HepG2 (cell line): Measurements from ENCODE around the gene NUTF2.

ENCODE experiments used
- JUND ChIP-seq: sonication (generic); formaldehyde crosslinking; IDR thresholded peaks from 2 replicates; pipeline ENCODE4 v1.8.0; 2022; ENCODE audit warnings: mild to moderate bottlenecking, missing genetic modification reagents
- KDM4B ChIP-seq: sonication (generic); formaldehyde crosslinking; IDR thresholded peaks from 2 replicates; pipeline ENCODE4 v1.4.0; 2020; ENCODE audit warnings: missing genetic modification reagents
- POLR2AphosphoS5 ChIP-seq: IDR thresholded peaks from 2 replicates; pipeline ENCODE4 v1.6.1; 2012; ENCODE audit warnings: low read depth, low read length
- ZNF547 ChIP-seq: sonication (generic); formaldehyde crosslinking; IDR thresholded peaks from 2 replicates; pipeline ENCODE4 v1.5.1; 2020; ENCODE audit warnings: mild to moderate bottlenecking, missing genetic modification reagents
- TF ChIP-seq, protein P1 (sequence below): sonication (generic); formaldehyde crosslinking; IDR thresholded peaks from 2 replicates; pipeline ENCODE4 v1.5.0; 2020; ENCODE audit warnings: mild to moderate bottlenecking, missing genetic modification reagents, moderate library complexity
- TF ChIP-seq, protein P2 (sequence below), 2 experiments: sonication (generic) in 1 of 2; formaldehyde crosslinking in 1 of 2; IDR thresholded peaks; 2 replicates each; pipeline versions ENCODE4 v1.5.1 to v1.6.1; 2011 to 2020; ENCODE audit warnings: borderline replicate concordance in 1 of 2, low read depth in 1 of 2, low read length in 1 of 2, mild to moderate bottlenecking in 1 of 2, missing genetic modification reagents in 1 of 2, moderate library complexity in 1 of 2
- TF ChIP-seq, protein P3 (sequence below), 2 experiments: fragments of 450-650 bp in 1 of 2; sonication (generic) in 1 of 2; formaldehyde crosslinking; IDR thresholded peaks; 2 replicates each; pipeline versions ENCODE4 v1.5.0 to v1.8.0; 2020 to 2022; ENCODE audit warnings: mild to moderate bottlenecking in 1 of 2, missing genetic modification reagents in 1 of 2
- TF ChIP-seq, protein P4 (sequence below): sonication (generic); formaldehyde crosslinking; IDR thresholded peaks from 2 replicates; pipeline ENCODE4 v1.4.0; 2020; ENCODE audit warnings: missing genetic modification reagents

DNA sequence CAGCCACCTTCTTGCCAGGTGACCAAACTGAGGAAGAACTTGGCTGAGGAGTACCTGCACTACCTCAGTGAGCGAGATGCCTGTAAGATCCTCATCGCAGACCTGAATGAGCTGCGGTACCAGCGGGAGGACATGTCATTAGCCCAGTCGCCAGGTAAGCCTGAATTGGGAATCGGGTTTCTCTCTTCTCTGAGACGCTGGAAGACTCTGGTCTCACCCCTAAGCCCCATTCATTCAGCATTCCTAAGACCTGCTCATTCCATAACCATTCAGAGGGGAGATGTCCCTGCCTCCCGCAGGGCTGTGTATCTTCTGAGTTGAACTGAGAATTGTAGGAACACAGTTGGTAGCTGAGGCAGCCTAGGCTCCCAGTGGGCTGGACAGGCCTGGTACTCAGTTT, 21.6 kb upstream of the NUTF2 start:
- no peak for TF ChIP-seq KDM4B (CRISPR knock-in tag)
- TF ChIP-seq, protein P1, sequence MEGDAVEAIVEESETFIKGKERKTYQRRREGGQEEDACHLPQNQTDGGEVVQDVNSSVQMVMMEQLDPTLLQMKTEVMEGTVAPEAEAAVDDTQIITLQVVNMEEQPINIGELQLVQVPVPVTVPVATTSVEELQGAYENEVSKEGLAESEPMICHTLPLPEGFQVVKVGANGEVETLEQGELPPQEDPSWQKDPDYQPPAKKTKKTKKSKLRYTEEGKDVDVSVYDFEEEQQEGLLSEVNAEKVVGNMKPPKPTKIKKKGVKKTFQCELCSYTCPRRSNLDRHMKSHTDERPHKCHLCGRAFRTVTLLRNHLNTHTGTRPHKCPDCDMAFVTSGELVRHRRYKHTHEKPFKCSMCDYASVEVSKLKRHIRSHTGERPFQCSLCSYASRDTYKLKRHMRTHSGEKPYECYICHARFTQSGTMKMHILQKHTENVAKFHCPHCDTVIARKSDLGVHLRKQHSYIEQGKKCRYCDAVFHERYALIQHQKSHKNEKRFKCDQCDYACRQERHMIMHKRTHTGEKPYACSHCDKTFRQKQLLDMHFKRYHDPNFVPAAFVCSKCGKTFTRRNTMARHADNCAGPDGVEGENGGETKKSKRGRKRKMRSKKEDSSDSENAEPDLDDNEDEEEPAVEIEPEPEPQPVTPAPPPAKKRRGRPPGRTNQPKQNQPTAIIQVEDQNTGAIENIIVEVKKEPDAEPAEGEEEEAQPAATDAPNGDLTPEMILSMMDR (CRISPR knock-in tag) = no peak
- no peak for TF ChIP-seq POLR2AphosphoS5
- no peak for TF ChIP-seq JUND (CRISPR knock-in tag)
- TF ChIP-seq ZNF547 = no peak
- TF ChIP-seq, protein P2, sequence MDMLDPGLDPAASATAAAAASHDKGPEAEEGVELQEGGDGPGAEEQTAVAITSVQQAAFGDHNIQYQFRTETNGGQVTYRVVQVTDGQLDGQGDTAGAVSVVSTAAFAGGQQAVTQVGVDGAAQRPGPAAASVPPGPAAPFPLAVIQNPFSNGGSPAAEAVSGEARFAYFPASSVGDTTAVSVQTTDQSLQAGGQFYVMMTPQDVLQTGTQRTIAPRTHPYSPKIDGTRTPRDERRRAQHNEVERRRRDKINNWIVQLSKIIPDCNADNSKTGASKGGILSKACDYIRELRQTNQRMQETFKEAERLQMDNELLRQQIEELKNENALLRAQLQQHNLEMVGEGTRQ (IDR thresholded peaks at IDR 0.05; ENCODE audit: low read depth, low read length) = no peak
- TF ChIP-seq, protein P2 (CRISPR knock-in tag; IDR thresholded peaks at IDR 0.05; ENCODE audit: borderline replicate concordance) = no peak
- TF ChIP-seq, protein P3, sequence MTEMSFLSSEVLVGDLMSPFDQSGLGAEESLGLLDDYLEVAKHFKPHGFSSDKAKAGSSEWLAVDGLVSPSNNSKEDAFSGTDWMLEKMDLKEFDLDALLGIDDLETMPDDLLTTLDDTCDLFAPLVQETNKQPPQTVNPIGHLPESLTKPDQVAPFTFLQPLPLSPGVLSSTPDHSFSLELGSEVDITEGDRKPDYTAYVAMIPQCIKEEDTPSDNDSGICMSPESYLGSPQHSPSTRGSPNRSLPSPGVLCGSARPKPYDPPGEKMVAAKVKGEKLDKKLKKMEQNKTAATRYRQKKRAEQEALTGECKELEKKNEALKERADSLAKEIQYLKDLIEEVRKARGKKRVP (CRISPR knock-in tag; IDR thresholded peaks at IDR 0.05) = no peak
- TF ChIP-seq, protein P4, sequence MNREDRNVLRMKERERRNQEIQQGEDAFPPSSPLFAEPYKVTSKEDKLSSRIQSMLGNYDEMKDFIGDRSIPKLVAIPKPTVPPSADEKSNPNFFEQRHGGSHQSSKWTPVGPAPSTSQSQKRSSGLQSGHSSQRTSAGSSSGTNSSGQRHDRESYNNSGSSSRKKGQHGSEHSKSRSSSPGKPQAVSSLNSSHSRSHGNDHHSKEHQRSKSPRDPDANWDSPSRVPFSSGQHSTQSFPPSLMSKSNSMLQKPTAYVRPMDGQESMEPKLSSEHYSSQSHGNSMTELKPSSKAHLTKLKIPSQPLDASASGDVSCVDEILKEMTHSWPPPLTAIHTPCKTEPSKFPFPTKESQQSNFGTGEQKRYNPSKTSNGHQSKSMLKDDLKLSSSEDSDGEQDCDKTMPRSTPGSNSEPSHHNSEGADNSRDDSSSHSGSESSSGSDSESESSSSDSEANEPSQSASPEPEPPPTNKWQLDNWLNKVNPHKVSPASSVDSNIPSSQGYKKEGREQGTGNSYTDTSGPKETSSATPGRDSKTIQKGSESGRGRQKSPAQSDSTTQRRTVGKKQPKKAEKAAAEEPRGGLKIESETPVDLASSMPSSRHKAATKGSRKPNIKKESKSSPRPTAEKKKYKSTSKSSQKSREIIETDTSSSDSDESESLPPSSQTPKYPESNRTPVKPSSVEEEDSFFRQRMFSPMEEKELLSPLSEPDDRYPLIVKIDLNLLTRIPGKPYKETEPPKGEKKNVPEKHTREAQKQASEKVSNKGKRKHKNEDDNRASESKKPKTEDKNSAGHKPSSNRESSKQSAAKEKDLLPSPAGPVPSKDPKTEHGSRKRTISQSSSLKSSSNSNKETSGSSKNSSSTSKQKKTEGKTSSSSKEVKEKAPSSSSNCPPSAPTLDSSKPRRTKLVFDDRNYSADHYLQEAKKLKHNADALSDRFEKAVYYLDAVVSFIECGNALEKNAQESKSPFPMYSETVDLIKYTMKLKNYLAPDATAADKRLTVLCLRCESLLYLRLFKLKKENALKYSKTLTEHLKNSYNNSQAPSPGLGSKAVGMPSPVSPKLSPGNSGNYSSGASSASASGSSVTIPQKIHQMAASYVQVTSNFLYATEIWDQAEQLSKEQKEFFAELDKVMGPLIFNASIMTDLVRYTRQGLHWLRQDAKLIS (CRISPR knock-in tag) = no peak
